Ishikawa (cell line): ENCODE data around the gene ITGB8.

Source experiments
- MAX ChIP-seq: IDR thresholded peaks from 2 replicates; pipeline ENCODE4 v1.6.1; 2012
- RAD21 ChIP-seq: IDR thresholded peaks from 2 replicates; pipeline ENCODE4 v1.6.1; 2012; ENCODE audit warnings: low read depth
- TAF1 ChIP-seq: IDR thresholded peaks from 2 replicates; pipeline ENCODE4 v1.6.1; 2012; ENCODE audit warnings: low read depth, mild to moderate bottlenecking
- TCF12 ChIP-seq: IDR thresholded peaks from 2 replicates; pipeline ENCODE4 v1.6.1; 2012; ENCODE audit warnings: low read depth
- YY1 ChIP-seq: IDR thresholded peaks from 2 replicates; pipeline ENCODE4 v1.6.1; 2012; ENCODE audit warnings: low read depth

- TF ChIP-seq YY1 = no peak
- no peak for TF ChIP-seq TAF1
- no peak for TF ChIP-seq TCF12
- TF ChIP-seq MAX = no peak
- no peak for TF ChIP-seq RAD21
These were observed 17.0 kb downstream of the ITGB8 start for GRCh38 chr7:20347680-20348079.
